ENCODE measurements around the gene ST6GALNAC5. TPM values are rescaled to one million over a fixed set of nuclear protein-coding genes. Genes with fewer than 3 reads are reported as not detected.

Gene ST6GALNAC5
- total and polyA plus RNA-seq, 2 of the 13 experiments (the other 11 are each of a cell fraction or from before 2014, with no cell fraction given): not detected

- H3K4me3 ChIP-seq (replicated peaks in 1 of 3; ENCODE audit: insufficient read depth in 1 of 3, low read depth in 2 of 3, low read length in 3 of 3): no peak overlapping the region
- WGBS (ENCODE audit: low lambda C conversion rate): 14% methylated on average over 1 of the region's 1 CpG
- in situ Hi-C loops (cut with HindIII; ENCODE audit: extremely low pct_ligation_motif_present, low pct_unique_long_range_greater_than_20kb) (no loop called here), intact Hi-C loops (cut with micrococcal nuclease; ENCODE audit: unreplicated experiment) (no loop called here)
- TF ChIP-seq ESRRA (CRISPR knock-in tag; IDR thresholded peaks at IDR 0.05; ENCODE audit: low read depth) (no peak), ZBTB4 (CRISPR knock-in tag; IDR thresholded peaks at IDR 0.05; ENCODE audit: borderline replicate concordance) (no peak), ZFAT (CRISPR knock-in tag; conservative IDR thresholded peaks at IDR 0.05) (no peak), ZNF564 (CRISPR knock-in tag; IDR thresholded peaks at IDR 0.05) (no peak), LCORL (IDR thresholded peaks at IDR 0.05) (no peak), LCORL (CRISPR knock-in tag; IDR thresholded peaks at IDR 0.05) (no peak)
- H3K9me3 ChIP-seq (ENCODE audit: low read length): no peaks in the 10 kb centered on the region
- H3K9ac ChIP-seq (ENCODE audit: insufficient read depth, low read depth, low read length): no peak overlapping the region
- CTCF ChIA-PET (ENCODE audit: low intra/inter-chr PET ratio, low total read pairs): no interaction called here
- no peak overlapping the region for H3K27ac ChIP-seq (ENCODE audit: extremely low read length, insufficient read depth, low read length)
- no peaks in the 10 kb centered on the region for H3K36me3 ChIP-seq (replicated peaks in 1 of 2; ENCODE audit: control insufficient read depth in 1 of 2, insufficient read depth in 2 of 2, low read length in 2 of 2)
- FAIRE-seq (no peak), DNase-seq (ENCODE audit: low spot score) (no peak), ATAC-seq (no peak)
- H4K20me1 ChIP-seq (ENCODE audit: insufficient read depth, low read length): no peaks in the 10 kb centered on the region
- POLR2A ChIA-PET: no interaction called here
- H3K27me3 ChIP-seq (ENCODE audit: control insufficient read depth in 1 of 2, insufficient read depth in 2 of 2, low read length in 2 of 2): no peaks in the 10 kb centered on the region; a peak in 1 of 5 replicates
- no TSS peak for BruUV-seq (replicated peaks)
- no peaks in the 10 kb centered on the region for H3K4me1 ChIP-seq (ENCODE audit: insufficient read depth, low read length)
- H3K4me2 ChIP-seq (ENCODE audit: low read depth, low read length): no peak overlapping the region
- H2AFZ ChIP-seq (ENCODE audit: low read length): no peak overlapping the region
- H3K79me2 ChIP-seq (ENCODE audit: insufficient read depth, low read length): no peaks in the 10 kb centered on the region
Measured at GRCh38 chr1:77047575-77047974, 180.3 kb downstream of the ST6GALNAC5 start.

Measured in HepG2 (cell line).